ENCODE measurements around the gene SAMD13.

- TF ChIP-seq CTCF (IDR thresholded peaks at IDR 0.05): no peak
- TF ChIP-seq POLR2AphosphoS5 (IDR thresholded peaks at IDR 0.05): no peak
- no peak for TF ChIP-seq POLR2A (IDR thresholded peaks at IDR 0.05)
Measured at GRCh38 chr1:84269306-84269705, 32.2 kb upstream of the SAMD13 start.

Measured in sigmoid colon (tissue), 4 donors.